ENCODE data around the gene FAM83G.

The FAM83G gene

DNA sequence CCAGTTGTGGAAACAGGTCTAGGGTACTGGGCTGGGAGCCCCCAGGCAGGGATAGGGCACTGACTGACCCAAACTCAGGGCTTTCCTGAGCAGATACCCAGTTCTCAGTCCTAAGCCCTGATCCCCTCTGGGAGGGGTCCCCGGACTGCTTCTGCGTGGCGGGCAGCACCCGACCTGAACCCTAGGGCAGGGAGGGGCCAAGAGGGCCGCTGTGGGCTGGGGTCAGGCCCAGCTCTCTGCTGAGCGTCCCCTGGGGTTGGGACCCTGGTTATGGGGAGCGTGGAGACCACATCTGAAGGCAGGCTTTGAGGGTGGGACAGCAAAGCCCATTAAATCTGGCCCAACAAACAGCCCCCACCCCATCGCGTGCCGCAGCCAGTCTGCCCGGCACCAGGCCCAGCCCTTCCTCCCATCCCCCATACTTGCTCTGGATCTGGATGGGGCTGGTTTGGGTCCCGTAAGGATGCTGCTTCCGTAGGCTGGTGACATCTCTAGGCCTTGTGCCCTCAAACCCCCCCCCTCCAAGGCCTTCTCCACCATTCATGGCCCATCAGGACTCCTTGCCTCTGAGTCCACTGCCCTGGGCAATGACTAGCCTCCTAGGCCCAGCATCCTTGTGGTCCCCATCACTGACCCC, 691 bp upstream of the FAM83G start:
- DNase-seq = no peak

DNA sequence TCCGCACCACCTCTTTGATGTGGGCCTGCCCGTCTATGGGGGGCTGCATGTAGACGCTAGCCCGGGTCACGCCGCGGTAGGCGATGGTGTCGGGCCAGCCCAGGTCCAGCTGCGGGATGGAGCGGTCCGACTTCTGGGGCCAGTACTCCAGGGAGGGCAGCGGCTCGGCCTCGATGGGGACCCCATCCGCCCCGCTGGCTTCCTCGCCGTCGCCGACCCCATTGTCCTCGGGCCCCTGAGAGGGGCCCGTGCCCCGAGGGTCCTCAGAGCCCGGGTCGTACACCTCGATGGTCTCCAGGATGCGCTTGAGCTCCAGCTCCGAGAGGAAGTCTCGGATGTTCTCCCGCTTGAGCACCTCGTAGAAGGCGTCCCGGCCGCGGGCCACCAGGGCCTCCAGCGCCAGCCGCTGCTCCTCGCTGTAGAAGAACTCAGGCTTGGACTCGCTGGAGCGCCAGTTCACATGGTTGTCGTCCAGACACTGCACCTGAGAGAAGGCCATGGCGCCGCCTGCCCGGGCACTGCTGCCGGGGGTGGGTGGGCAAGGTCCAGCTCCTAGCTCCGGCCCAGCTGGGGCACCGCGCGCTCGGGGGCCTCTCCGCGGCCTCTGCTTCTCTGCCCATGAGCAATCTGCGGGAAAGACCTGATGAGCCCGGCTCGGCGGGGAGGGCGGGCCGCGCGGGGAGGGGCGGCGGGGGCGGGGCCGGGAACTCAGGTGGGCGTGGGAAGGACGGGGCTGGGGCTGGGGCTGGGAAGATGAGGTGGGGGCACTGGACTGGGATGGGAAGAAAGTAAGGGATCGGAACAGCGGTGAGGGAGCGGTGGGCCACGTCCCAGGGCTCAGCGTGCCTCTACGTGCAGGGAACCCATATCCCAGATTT, 782 bp downstream of the FAM83G start:
- no peak for DNase-seq

- peak in 1 of 2 donors; percentile 11 for DNase-seq
Measured at GRCh38 chr17:19002805-19003542, 1.6 kb downstream of the FAM83G start.

- no peak for DNase-seq
Measured at GRCh38 chr17:19001907-19002590, 2.5 kb downstream of the FAM83G start.

DNA sequence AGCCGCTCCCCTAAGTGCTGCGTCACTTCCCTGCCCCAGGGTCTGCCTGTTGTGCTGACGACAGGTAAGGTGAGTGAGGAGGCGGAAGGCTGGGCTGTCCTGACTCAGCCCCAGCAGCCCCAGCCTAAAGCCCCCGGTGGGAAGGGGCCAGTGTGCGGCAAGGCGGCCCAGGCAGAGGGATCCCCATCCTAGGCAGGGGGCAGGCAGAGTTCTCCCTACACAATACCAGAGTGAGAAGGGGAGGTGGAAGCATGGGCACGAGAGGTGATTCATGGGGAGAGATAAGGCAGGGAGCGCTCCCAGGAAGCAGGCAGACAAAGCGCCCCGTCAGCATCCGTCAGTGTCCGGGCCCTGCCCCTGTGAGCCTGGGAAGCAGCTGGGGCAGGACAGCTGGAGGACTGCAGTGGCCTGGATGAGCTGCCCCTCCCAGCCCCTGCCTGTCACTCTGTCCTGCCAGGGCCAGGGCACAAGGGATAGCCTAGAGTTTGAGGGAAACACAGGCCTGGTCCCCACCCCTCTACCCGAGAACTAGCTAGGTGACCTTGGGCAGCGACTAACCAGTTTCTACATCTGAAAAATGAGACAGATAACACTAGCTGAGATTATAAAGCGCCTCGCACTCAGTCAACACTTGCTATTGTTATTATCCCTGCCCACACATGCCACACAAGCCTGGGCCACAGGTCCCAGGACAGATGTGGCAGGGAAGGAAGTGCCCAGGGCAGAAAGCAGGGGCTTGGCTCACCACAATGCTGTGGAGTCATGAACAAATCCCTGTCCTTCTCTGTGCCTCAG, 3.8 kb downstream of the FAM83G start:
- no peak for DNase-seq

DNA sequence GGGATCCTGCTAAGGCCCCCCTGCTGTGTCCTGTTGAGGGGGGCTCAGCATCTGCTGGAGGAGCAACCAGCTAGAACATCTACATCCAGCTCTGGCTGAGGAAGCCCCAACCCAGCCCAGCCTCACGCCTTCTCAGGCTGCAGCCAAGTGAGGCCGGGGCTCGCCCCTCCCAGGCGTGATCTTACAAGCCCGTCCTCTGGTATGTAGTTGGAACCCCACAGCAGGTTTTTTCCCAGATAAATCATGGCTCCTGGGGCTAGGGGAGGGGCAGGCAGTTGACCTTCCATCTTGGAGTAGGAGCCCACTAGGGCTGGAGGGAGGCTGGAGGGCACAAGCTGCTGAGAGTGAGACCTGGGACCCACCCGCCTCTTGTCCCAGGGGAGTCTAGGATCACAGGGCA, 4.7 kb downstream of the FAM83G start:
- DNase-seq = no peak

- DNase-seq = no peak
Measured at GRCh38 chr17:18999394-18999793, 5.2 kb downstream of the FAM83G start.

DNA sequence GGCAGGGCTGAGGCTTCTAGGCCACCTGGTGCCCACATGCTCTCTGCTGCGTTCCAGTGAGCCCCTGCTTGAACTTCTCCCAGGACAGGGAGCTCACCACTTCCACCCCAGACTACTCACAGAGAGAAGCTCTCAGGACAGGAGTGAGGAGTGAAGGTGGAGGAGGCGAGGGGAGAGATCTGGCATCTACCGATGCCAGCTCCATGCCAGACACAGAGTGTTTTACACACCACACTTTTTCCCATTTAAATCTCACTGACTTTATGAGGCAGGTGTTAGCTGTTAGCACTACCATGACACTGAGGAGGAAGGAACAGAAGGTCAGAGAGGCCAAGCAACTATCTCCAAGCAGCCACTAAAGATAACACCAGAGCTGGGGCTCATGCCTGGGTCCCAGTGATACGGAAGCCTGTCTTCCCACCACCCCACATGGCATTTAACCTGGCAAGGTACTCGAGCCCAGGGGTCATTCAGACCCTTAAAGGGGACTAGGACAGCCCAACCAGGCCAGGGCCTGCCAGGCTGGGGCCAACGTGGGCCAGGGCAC, 6.8 kb downstream of the FAM83G start:
- DNase-seq = no peak

- DNase-seq = no peak
Measured at GRCh38 chr17:18996458-18996857, 8.1 kb downstream of the FAM83G start.

GRCh38 chr17:18995220-18995619, 9.3 kb downstream of the FAM83G start:
- no peak for DNase-seq

GRCh38 chr17:18994631-18995030, 9.9 kb downstream of the FAM83G start:
- DNase-seq = no peak

GRCh38 chr17:18993905-18994526, 10.5 kb downstream of the FAM83G start:
- DNase-seq = no peak

- DNase-seq = peak; percentile 59 to 65
Measured at GRCh38 chr17:18992454-18993130, 12.0 kb downstream of the FAM83G start.

GRCh38 chr17:18991531-18992315, 12.8 kb downstream of the FAM83G start:
- no peak for DNase-seq

- no peak for DNase-seq
Measured at GRCh38 chr17:18990331-18990730, 14.2 kb downstream of the FAM83G start.

DNA sequence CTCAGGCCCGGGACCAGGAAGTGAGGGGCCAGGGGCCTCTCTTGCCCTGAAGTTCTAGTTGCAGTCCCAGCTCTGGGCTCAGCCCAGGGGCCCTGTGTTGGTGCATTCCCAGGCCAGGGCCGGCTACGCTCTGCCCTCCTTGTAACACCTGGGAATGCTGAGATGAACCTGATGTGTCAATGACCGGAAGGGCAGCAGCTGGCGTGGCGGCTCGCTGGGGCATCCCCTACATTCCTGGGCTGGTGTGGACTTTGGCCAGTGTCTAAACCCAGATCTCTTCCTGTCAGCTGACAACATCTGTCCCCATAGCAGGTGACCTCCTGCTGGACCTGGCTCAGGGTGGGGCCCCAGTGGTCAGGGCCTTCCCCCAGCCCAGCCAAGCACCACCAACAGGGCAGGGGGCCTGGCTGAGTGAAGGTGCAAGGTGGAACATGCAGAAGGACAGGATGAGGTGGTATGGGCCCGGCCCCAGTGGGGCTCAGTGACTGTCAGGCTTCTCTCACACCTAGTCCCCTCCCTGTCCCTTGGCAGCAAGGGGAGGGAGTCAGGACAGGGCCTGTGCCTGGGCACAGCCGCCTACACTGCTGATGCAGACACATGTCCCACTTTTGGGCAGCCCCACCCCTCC, 15.9 kb downstream of the FAM83G start:
- no peak for DNase-seq

- DNase-seq = no peak
Measured at GRCh38 chr17:18987862-18988545, 16.6 kb downstream of the FAM83G start.

GRCh38 chr17:18987230-18987610, 17.3 kb downstream of the FAM83G start:
- DNase-seq = no peak
